HEK293T (cell line): ENCODE data around the gene LTBP1.

Experiments
- BHLHE40 ChIP-seq: fragments of 450-650 bp; IDR thresholded peaks from 2 replicates; pipeline ENCODE4 v1.6.1; 2016; ENCODE audit warnings: mild to moderate bottlenecking, moderate library complexity, borderline replicate concordance
- CTBP1 ChIP-seq: fragments of 450-650 bp; IDR thresholded peaks from 2 replicates; pipeline ENCODE4 v1.6.1; 2016; ENCODE audit warnings: borderline replicate concordance
- ELF4 ChIP-seq: fragments of 450-650 bp; IDR thresholded peaks from 2 replicates; pipeline ENCODE4 v1.6.1; 2017; ENCODE audit warnings: antibody characterized with exemption
- FOXA1 ChIP-seq: fragments of 450-650 bp; IDR thresholded peaks from 2 replicates; pipeline ENCODE4 v1.6.1; 2016; ENCODE audit warnings: mild to moderate bottlenecking
- FOXK2 ChIP-seq: fragments of 450-650 bp; IDR thresholded peaks from 2 replicates; pipeline ENCODE4 v1.6.1; 2016; ENCODE audit warnings: mild to moderate bottlenecking
- NFRKB ChIP-seq: fragments of 450-650 bp; IDR thresholded peaks from 2 replicates; pipeline ENCODE4 v1.6.1; 2016; ENCODE audit warnings: mild to moderate bottlenecking, moderate library complexity
- PKNOX1 ChIP-seq: fragments of 450-650 bp; IDR thresholded peaks from 2 replicates; pipeline ENCODE4 v1.6.1; 2016
- SUZ12 ChIP-seq: fragments of 450-650 bp; IDR thresholded peaks from 2 replicates; pipeline ENCODE4 v1.6.1; 2016; ENCODE audit warnings: mild to moderate bottlenecking

GRCh38 chr2:33336036-33336625 lies 389.4 kb downstream of the LTBP1 start:
- TF ChIP-seq CTBP1 (no peak), NFRKB (no peak), FOXK2 (no peak), BHLHE40 (no peak), ELF4 (no peak), SUZ12 (no peak), PKNOX1 (no peak), FOXA1 (no peak)
